Hematopoietic multipotent progenitor cell treated with erythropoietin and hydrocortisone succinate and interleukin-3 and kit ligand, for 6 days (in vitro differentiated cells): Measurements from ENCODE around the gene LRRC51.
"Not testable (repeated sequence)": the region's sequence is repeated elsewhere in the genome, so short reads cannot be mapped to it uniquely, and the experiment has no call there.

Source experiments
- DNase-seq: peaks from one replicate; pipeline ENCODE4 v3.0.0-alpha.2; 2015

LRRC51 gene

DNA sequence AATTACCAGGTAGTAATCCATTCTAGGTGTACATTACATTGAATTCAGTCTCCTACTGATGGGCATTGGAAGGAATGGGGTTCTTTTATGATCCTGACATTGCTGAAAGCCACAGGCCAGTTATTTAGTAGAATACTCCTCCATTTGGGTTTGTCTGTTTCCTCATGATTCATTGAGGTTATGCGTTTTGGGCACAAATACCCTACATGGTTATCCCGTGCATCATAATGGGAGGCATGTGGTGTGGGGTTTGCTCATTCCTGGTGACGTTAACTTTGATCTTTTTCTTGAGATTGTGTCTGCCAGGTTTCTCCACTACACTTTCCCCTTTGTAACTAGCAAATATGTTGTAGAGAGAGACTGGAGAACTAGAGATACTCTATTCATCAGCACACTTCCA, 60.4 kb downstream of the LRRC51 start:
- DNase-seq, result no peak

GRCh38 chr11:72142086-72142485, 61.4 kb downstream of the LRRC51 start:
- DNase-seq, result not testable (repeated sequence)

DNA sequence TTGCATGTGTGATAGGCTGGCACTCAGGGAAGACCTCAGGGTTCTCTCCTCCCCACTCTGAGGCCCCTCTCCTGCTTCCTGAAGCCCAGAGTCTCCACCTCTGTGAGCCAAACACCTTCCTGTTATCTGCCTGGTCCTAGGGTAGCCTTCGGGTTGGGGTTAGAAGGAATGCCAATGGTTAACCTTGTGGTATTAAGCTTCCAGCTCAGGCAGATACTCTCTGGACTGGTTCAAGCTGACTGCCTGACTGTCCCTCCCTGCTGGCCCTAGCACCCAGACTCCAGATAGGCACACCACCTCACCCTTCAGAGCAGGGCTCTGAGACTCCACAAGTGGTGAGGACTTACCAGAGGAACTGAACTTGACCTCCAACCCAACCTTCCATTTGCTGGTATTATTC, 61.9 kb downstream of the LRRC51 start:
- DNase-seq, result not testable (repeated sequence)

GRCh38 chr11:72144807-72145565, 64.3 kb downstream of the LRRC51 start:
- DNase-seq, result no peak
